Measurements from ENCODE around the gene CADM1. TPM values are rescaled to one million over a fixed set of nuclear protein-coding genes. Genes with fewer than 3 reads are reported as not detected.

CADM1 gene
- total RNA-seq, 1 donor from 2014 or later: 35.0 TPM

- Histone ChIP-seq H3K27ac (ENCODE audit: low read depth, low read length) (no peak overlapping the region), H3K4me1 (ENCODE audit: control insufficient read depth in 3 of 3, insufficient read depth in 3 of 3, low read length in 3 of 3) (peaks cover 8 to 22% (median 10%) of the 10 kb centered on the region in 3 donors), H3K9ac (ENCODE audit: low read depth in 1 of 3, low read length in 3 of 3) (no peak overlapping the region), H3K4me3 (ENCODE audit: low read length in 3 of 3) (no peak overlapping the region), H3K27me3 (ENCODE audit: control insufficient read depth in 3 of 3, insufficient read depth in 3 of 3, low read length in 3 of 3) (no peaks in the 10 kb centered on the region), H3K9me3 (ENCODE audit: control insufficient read depth in 3 of 3, low read length in 3 of 3) (no peaks in the 10 kb centered on the region), H3K36me3 (ENCODE audit: control insufficient read depth in 3 of 3, insufficient read depth in 3 of 3, low read length in 3 of 3) (no peaks in the 10 kb centered on the region)
Observed at GRCh38 chr11:115213007-115213406, 291.2 kb downstream of the CADM1 start.

- Histone ChIP-seq H3K4me3 (ENCODE audit: low read length in 3 of 3) (no peak overlapping the region), H3K27me3 (ENCODE audit: control insufficient read depth in 3 of 3, insufficient read depth in 3 of 3, low read length in 3 of 3) (no peaks in the 10 kb centered on the region), H3K27ac (ENCODE audit: low read depth, low read length) (peak overlapping the region; percentile 43), H3K36me3 (ENCODE audit: control insufficient read depth in 3 of 3, insufficient read depth in 3 of 3, low read length in 3 of 3) (no peaks in the 10 kb centered on the region), H3K4me1 (ENCODE audit: control insufficient read depth in 3 of 3, insufficient read depth in 3 of 3, low read length in 3 of 3) (peaks cover 5 to 13% (median 5%) of the 10 kb centered on the region in 3 donors), H3K9me3 (ENCODE audit: control insufficient read depth in 3 of 3, low read length in 3 of 3) (no peaks in the 10 kb centered on the region), H3K9ac (ENCODE audit: low read depth in 1 of 3, low read length in 3 of 3) (no peak overlapping the region)
Observed at GRCh38 chr11:115208808-115209259, 295.4 kb downstream of the CADM1 start.

GRCh38 chr11:115207916-115208315 is 296.3 kb downstream of the CADM1 start:
- Histone ChIP-seq H3K27ac (ENCODE audit: low read depth, low read length) (peak overlapping the region; percentile 43), H3K4me3 (ENCODE audit: low read length in 3 of 3) (no peak overlapping the region), H3K9me3 (ENCODE audit: control insufficient read depth in 3 of 3, low read length in 3 of 3) (no peaks in the 10 kb centered on the region), H3K36me3 (ENCODE audit: control insufficient read depth in 3 of 3, insufficient read depth in 3 of 3, low read length in 3 of 3) (no peaks in the 10 kb centered on the region), H3K9ac (ENCODE audit: low read depth in 1 of 3, low read length in 3 of 3) (no peak overlapping the region), H3K27me3 (ENCODE audit: control insufficient read depth in 3 of 3, insufficient read depth in 3 of 3, low read length in 3 of 3) (no peaks in the 10 kb centered on the region), H3K4me1 (ENCODE audit: control insufficient read depth in 3 of 3, insufficient read depth in 3 of 3, low read length in 3 of 3) (peaks cover 5 to 13% (median 5%) of the 10 kb centered on the region in 3 donors)

GRCh38 chr11:115207166-115207591 is 297.0 kb downstream of the CADM1 start:
- H3K27ac ChIP-seq (ENCODE audit: low read depth, low read length): peak overlapping the region; percentile 38
- no peak overlapping the region for H3K4me3 ChIP-seq (ENCODE audit: low read length in 3 of 3)
- no peaks in the 10 kb centered on the region for H3K27me3 ChIP-seq (ENCODE audit: control insufficient read depth in 3 of 3, insufficient read depth in 3 of 3, low read length in 3 of 3)
- no peaks in the 10 kb centered on the region for H3K36me3 ChIP-seq (ENCODE audit: control insufficient read depth in 3 of 3, insufficient read depth in 3 of 3, low read length in 3 of 3)
- H3K9me3 ChIP-seq (ENCODE audit: control insufficient read depth in 3 of 3, low read length in 3 of 3): no peaks in the 10 kb centered on the region
- no peak overlapping the region for H3K9ac ChIP-seq (ENCODE audit: low read depth in 1 of 3, low read length in 3 of 3)
- peaks cover 5 to 13% (median 5%) of the 10 kb centered on the region in 3 donors for H3K4me1 ChIP-seq (ENCODE audit: control insufficient read depth in 3 of 3, insufficient read depth in 3 of 3, low read length in 3 of 3)

- Histone ChIP-seq H3K9me3 (ENCODE audit: control insufficient read depth in 3 of 3, low read length in 3 of 3) (no peaks in the 10 kb centered on the region), H3K27me3 (ENCODE audit: control insufficient read depth in 3 of 3, insufficient read depth in 3 of 3, low read length in 3 of 3) (no peaks in the 10 kb centered on the region), H3K27ac (ENCODE audit: low read depth, low read length) (no peak overlapping the region), H3K9ac (ENCODE audit: low read depth in 1 of 3, low read length in 3 of 3) (no peak overlapping the region), H3K4me1 (ENCODE audit: control insufficient read depth in 3 of 3, insufficient read depth in 3 of 3, low read length in 3 of 3) (peaks cover 5 to 13% (median 5%) of the 10 kb centered on the region in 3 donors), H3K36me3 (ENCODE audit: control insufficient read depth in 3 of 3, insufficient read depth in 3 of 3, low read length in 3 of 3) (no peaks in the 10 kb centered on the region), H3K4me3 (ENCODE audit: low read length in 3 of 3) (no peak overlapping the region)
Observed at GRCh38 chr11:115206365-115207022, 297.7 kb downstream of the CADM1 start.

GRCh38 chr11:115202900-115203552 is 301.2 kb downstream of the CADM1 start:
- Histone ChIP-seq H3K9me3 (ENCODE audit: control insufficient read depth in 3 of 3, low read length in 3 of 3) (no peaks in the 10 kb centered on the region), H3K27ac (ENCODE audit: low read depth, low read length) (no peak overlapping the region), H3K4me3 (ENCODE audit: low read length in 3 of 3) (no peak overlapping the region), H3K4me1 (ENCODE audit: control insufficient read depth in 3 of 3, insufficient read depth in 3 of 3, low read length in 3 of 3) (peaks cover 0 to 16% (median 4%) of the 10 kb centered on the region in 3 donors), H3K9ac (ENCODE audit: low read depth in 1 of 3, low read length in 3 of 3) (no peak overlapping the region), H3K27me3 (ENCODE audit: control insufficient read depth in 3 of 3, insufficient read depth in 3 of 3, low read length in 3 of 3) (no peaks in the 10 kb centered on the region), H3K36me3 (ENCODE audit: control insufficient read depth in 3 of 3, insufficient read depth in 3 of 3, low read length in 3 of 3) (no peaks in the 10 kb centered on the region)

GRCh38 chr11:115202074-115202473 is 302.1 kb downstream of the CADM1 start:
- Histone ChIP-seq H3K9ac (ENCODE audit: low read depth in 1 of 3, low read length in 3 of 3) (no peak overlapping the region), H3K4me1 (ENCODE audit: control insufficient read depth in 3 of 3, insufficient read depth in 3 of 3, low read length in 3 of 3) (peaks cover 0 to 16% (median 4%) of the 10 kb centered on the region in 3 donors), H3K9me3 (ENCODE audit: control insufficient read depth in 3 of 3, low read length in 3 of 3) (no peaks in the 10 kb centered on the region), H3K4me3 (ENCODE audit: low read length in 3 of 3) (no peak overlapping the region), H3K27me3 (ENCODE audit: control insufficient read depth in 3 of 3, insufficient read depth in 3 of 3, low read length in 3 of 3) (no peaks in the 10 kb centered on the region), H3K36me3 (ENCODE audit: control insufficient read depth in 3 of 3, insufficient read depth in 3 of 3, low read length in 3 of 3) (no peaks in the 10 kb centered on the region), H3K27ac (ENCODE audit: low read depth, low read length) (no peak overlapping the region)

- Histone ChIP-seq H3K27ac (ENCODE audit: low read depth, low read length) (no peak overlapping the region), H3K27me3 (ENCODE audit: control insufficient read depth in 3 of 3, insufficient read depth in 3 of 3, low read length in 3 of 3) (no peaks in the 10 kb centered on the region), H3K36me3 (ENCODE audit: control insufficient read depth in 3 of 3, insufficient read depth in 3 of 3, low read length in 3 of 3) (no peaks in the 10 kb centered on the region), H3K9ac (ENCODE audit: low read depth in 1 of 3, low read length in 3 of 3) (no peak overlapping the region), H3K4me3 (ENCODE audit: low read length in 3 of 3) (no peak overlapping the region), H3K4me1 (ENCODE audit: control insufficient read depth in 3 of 3, insufficient read depth in 3 of 3, low read length in 3 of 3) (peaks cover 0 to 16% (median 4%) of the 10 kb centered on the region in 3 donors), H3K9me3 (ENCODE audit: control insufficient read depth in 3 of 3, low read length in 3 of 3) (no peaks in the 10 kb centered on the region)
Observed at GRCh38 chr11:115201111-115201792, 303.0 kb downstream of the CADM1 start.

- Histone ChIP-seq H3K9ac (ENCODE audit: low read depth in 1 of 3, low read length in 3 of 3) (peak overlapping the region in 1 of 3 donors; percentile 20), H3K4me1 (ENCODE audit: control insufficient read depth in 3 of 3, insufficient read depth in 3 of 3, low read length in 3 of 3) (peaks cover 0 to 20% (median 4%) of the 10 kb centered on the region in 3 donors), H3K27me3 (ENCODE audit: control insufficient read depth in 3 of 3, insufficient read depth in 3 of 3, low read length in 3 of 3) (no peaks in the 10 kb centered on the region), H3K9me3 (ENCODE audit: control insufficient read depth in 3 of 3, low read length in 3 of 3) (no peaks in the 10 kb centered on the region), H3K27ac (ENCODE audit: low read depth, low read length) (no peak overlapping the region), H3K4me3 (ENCODE audit: low read length in 3 of 3) (peak overlapping the region in 1 of 3 donors; percentile 27), H3K36me3 (ENCODE audit: control insufficient read depth in 3 of 3, insufficient read depth in 3 of 3, low read length in 3 of 3) (no peaks in the 10 kb centered on the region)
Observed at GRCh38 chr11:115199481-115200069, 304.6 kb downstream of the CADM1 start.
